Central memory CD8-positive, alpha-beta T cell (primary cell): ENCODE measurements around the gene CADPS.

Source experiments
- ATAC-seq: fragments of 150-1000 bp; cut with Tn5 transposase; replicated peaks from 2 replicates; pipeline ENCODE4 v1.10.0; 2022; ENCODE audit warnings: mild to moderate bottlenecking, moderate FRiP score, moderate number of reproducible peaks; ENCODE audit not compliant: poor library complexity, severe bottlenecking; ENCODE audit errors: extremely low read depth
- DNase-seq, 2 donors: peaks; one replicate each; pipeline ENCODE4 v3.0.0; 2021; ENCODE audit warnings: low spot score in 2 of 2
- H3K27ac Mint-ChIP-seq: one replicate; pipeline ENCODE4 v1.8.0; 2022; ENCODE audit warnings: low read depth, mild to moderate bottlenecking, moderate library complexity, mixed read lengths
- H3K27me3 Mint-ChIP-seq: one replicate; pipeline ENCODE4 v1.8.0; 2022; ENCODE audit warnings: mixed read lengths
- H3K36me3 Mint-ChIP-seq: one replicate; pipeline ENCODE4 v1.8.0; 2022; ENCODE audit warnings: mild to moderate bottlenecking, moderate library complexity, mixed read lengths; ENCODE audit not compliant: insufficient read depth
- H3K4me1 Mint-ChIP-seq: one replicate; pipeline ENCODE4 v1.8.0; 2022; ENCODE audit warnings: mixed read lengths
- H3K4me3 Mint-ChIP-seq: one replicate; pipeline ENCODE4 v1.8.0; 2022; ENCODE audit warnings: mild to moderate bottlenecking, moderate library complexity, mixed read lengths
- H3K9me3 Mint-ChIP-seq: one replicate; pipeline ENCODE4 v1.8.0; 2022; ENCODE audit warnings: mixed read lengths

Gene CADPS

DNA sequence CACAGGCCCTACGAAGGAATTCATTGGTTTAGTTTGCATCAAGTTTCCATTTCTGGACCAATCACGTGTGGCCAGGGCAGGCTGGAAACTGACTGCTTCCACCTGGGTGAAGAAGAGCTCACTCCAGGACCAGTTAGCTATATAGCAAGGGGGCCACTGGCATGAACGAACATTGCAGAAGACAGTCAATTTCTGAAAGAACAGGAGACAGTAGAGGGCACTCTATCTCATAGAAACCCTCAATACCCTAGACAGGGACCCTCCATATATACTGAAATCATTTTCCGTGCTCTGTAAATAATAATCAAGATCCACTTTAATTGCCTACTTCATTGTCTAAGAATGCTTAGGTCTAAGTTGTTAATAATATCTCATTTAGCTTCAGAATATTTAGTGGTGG lies 215.6 kb downstream of the CADPS start:
- Mint-ChIP-seq H3K27ac (no peak overlapping the region), H3K27me3 (no peaks in the 10 kb centered on the region), H3K4me1 (no peaks in the 10 kb centered on the region), H3K9me3 (peaks cover 4% of the 10 kb centered on the region), H3K36me3 (no peaks in the 10 kb centered on the region), H3K4me3 (no peak overlapping the region)
- DNase-seq (no peak), ATAC-seq (no peak)

DNA sequence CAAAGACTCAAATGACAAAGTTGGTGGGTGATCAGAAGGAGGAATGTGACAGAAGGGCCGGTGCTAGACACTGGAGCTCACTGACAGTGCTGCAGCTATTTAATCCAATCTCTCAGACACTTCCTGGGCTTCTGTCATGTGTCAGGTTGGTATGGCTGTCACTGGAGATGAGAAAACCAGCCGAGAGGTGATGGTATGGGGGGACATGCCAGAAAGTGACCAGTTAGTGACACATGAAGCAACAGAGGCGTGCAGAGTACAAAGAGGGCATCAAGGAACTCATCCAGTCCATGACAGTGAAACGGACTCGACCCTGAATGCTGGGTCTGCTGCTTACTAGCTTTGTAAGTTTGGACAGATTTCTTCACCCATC lies 219.5 kb downstream of the CADPS start:
- Mint-ChIP-seq H3K36me3 (no peaks in the 10 kb centered on the region), H3K27me3 (no peaks in the 10 kb centered on the region), H3K9me3 (peaks cover 5% of the 10 kb centered on the region), H3K27ac (no peak overlapping the region), H3K4me3 (no peak overlapping the region), H3K4me1 (no peaks in the 10 kb centered on the region)
- ATAC-seq (no peak), DNase-seq (no peak)

DNA sequence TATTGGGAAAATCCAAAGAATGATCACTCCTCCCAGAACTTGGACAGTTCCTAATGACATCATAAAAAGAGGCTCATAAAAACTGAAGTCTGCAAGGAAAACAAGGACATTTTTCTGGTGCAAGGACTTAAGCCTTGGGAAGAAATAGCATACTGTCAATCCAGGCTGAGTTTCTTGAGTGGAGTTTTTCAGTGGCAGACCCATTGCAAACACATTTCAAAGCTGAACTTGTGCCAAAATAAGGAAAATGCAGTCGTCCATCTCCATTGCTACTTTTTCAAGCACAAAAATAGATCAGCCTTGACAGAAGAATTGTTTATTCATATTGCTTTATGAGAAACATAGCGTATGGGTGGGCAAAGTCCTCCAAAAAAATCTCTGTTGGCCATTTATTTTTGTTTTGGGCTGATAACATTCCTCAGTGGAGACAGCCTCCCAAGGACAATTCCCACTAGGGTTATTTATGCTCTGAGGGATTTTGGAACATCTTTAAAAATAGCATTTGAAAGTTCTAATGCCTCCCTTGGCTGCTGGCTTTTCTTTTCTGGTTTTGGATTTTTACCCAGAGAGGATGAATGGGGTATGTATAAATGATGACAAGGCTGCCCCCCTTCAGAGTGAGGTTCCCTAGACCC lies 220.0 kb downstream of the CADPS start:
- Mint-ChIP-seq H3K36me3 (no peaks in the 10 kb centered on the region), H3K27ac (no peak overlapping the region), H3K9me3 (peaks cover 5% of the 10 kb centered on the region), H3K4me3 (no peak overlapping the region), H3K27me3 (no peaks in the 10 kb centered on the region), H3K4me1 (no peaks in the 10 kb centered on the region)
- ATAC-seq (no peak), DNase-seq (no peak)

DNA sequence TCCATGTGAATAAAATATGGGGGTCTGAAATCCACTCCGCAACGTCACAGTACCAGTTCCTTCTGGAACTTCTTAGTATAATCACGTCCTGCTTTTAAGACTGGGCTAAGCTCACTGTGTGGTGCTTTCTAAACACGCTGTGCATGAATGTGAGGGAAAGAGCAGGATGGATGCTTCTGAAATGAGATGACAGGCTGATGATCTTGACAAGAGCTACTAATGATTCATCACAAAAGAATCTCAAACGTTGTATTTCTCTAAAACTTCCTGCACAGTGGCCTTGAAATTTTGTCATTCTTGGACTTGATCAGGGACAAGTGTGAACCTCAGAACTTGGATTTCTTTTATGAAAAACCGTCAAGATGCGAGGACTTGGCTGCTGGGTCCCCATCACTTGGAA lies 221.4 kb downstream of the CADPS start:
- no peaks in the 10 kb centered on the region for H3K36me3 Mint-ChIP-seq
- H3K27ac Mint-ChIP-seq, result no peak overlapping the region
- ATAC-seq (no peak), DNase-seq (no peak)
- H3K4me3 Mint-ChIP-seq, result no peak overlapping the region
- no peaks in the 10 kb centered on the region for H3K27me3 Mint-ChIP-seq
- peaks cover 5% of the 10 kb centered on the region for H3K9me3 Mint-ChIP-seq
- no peaks in the 10 kb centered on the region for H3K4me1 Mint-ChIP-seq

DNA sequence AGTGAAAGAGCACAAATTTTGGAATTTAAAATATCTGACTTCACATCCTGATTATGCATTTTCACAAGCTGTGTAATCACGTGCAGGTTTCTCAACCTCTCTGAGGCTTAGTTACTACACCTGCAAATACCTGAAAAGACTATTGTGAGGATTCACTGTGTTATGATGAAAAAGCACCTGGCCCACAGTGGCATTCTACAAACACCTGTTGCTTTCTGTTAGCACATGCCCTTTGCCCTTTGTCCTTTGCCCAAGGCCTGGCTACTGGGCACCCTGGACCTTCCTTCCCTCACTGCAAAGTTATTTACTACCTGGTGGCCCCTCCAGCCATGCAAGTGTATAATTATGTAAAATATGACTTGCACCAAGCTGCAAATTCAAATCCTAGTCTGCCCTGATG lies 227.5 kb downstream of the CADPS start:
- no peaks in the 10 kb centered on the region for H3K36me3 Mint-ChIP-seq
- H3K4me3 Mint-ChIP-seq, result no peak overlapping the region
- H3K27ac Mint-ChIP-seq, result no peak overlapping the region
- H3K9me3 Mint-ChIP-seq, result peaks cover 19% of the 10 kb centered on the region
- ATAC-seq (no peak), DNase-seq (no peak)
- no peaks in the 10 kb centered on the region for H3K27me3 Mint-ChIP-seq
- H3K4me1 Mint-ChIP-seq, result no peaks in the 10 kb centered on the region

DNA sequence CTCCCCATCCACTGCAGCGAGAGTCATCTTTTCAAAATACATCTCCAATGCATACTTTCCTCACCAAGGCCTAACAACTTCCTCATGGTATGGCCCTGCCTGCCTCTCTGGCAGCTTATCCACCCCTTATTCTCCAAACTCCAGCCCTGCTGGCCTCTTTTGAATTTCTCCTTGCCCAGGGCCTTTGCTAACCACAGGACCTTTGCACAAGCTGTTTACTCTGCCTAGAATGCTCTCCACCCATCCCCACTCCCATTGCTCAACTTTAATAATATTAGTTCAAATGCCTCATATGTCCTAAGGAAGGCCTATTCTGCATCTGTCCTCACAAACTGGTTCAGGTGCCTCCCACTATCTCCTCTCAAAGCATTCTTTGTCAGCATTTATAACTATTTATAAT lies 230.7 kb downstream of the CADPS start:
- Mint-ChIP-seq H3K36me3 (no peaks in the 10 kb centered on the region), H3K27me3 (no peaks in the 10 kb centered on the region), H3K27ac (no peak overlapping the region), H3K9me3 (peaks cover 20% of the 10 kb centered on the region), H3K4me1 (no peaks in the 10 kb centered on the region), H3K4me3 (no peak overlapping the region)
- DNase-seq (no peak), ATAC-seq (no peak)

DNA sequence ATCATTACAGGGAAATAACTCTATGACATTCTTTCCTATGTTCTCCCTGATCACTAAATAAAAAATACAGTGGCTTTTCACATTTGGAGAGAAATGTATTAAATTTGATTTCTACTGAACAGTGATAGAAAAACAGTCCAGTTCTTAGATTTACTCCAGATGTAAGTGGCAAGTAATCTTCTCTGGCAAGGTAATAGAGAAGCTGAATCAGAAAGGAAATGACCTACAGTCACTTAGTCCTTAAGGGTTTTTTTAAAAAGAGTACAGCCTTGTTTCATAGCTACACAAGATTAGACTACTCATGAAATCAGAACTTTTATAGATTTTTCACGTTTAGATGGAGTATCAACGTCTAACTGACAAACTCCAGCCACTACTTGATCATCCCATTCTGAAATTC lies 236.9 kb downstream of the CADPS start:
- Mint-ChIP-seq H3K36me3 (peaks cover 1% of the 10 kb centered on the region), H3K27me3 (no peaks in the 10 kb centered on the region), H3K27ac (no peak overlapping the region), H3K4me1 (no peaks in the 10 kb centered on the region), H3K9me3 (peaks cover 11% of the 10 kb centered on the region), H3K4me3 (no peak overlapping the region)
- DNase-seq (no peak), ATAC-seq (no peak)

DNA sequence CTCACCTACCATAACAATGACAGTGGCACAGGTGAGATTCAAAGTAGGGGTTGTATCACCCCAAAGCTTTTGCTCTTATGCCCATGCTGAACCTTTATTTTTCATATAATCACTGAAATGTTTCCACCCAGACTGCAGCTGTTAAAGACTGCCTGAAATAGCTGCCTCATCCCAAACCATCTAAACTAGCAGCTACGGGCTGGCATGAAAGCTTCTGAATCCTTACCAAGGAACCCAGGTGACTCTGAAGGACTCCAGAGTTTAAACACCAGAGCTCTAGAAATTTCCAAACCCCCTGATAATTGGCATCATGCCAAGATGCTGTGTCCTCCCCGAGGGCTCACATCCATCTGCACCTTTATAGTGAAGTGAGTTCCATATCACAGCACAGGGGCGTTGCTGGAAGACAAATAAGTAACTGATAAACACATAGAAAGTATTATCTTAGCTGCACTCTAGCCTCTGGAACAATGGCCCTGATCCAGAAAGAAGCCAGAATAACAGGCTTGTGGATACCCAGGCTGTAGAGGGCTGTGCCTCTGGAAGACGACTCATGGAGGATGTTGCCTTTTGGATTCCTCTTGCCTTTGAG lies 238.9 kb downstream of the CADPS start:
- peaks cover 6% of the 10 kb centered on the region for H3K9me3 Mint-ChIP-seq
- no peaks in the 10 kb centered on the region for H3K27me3 Mint-ChIP-seq
- peaks cover 1% of the 10 kb centered on the region for H3K36me3 Mint-ChIP-seq
- H3K4me1 Mint-ChIP-seq, result no peaks in the 10 kb centered on the region
- no peak overlapping the region for H3K4me3 Mint-ChIP-seq
- ATAC-seq (no peak), DNase-seq (no peak)
- H3K27ac Mint-ChIP-seq, result no peak overlapping the region

DNA sequence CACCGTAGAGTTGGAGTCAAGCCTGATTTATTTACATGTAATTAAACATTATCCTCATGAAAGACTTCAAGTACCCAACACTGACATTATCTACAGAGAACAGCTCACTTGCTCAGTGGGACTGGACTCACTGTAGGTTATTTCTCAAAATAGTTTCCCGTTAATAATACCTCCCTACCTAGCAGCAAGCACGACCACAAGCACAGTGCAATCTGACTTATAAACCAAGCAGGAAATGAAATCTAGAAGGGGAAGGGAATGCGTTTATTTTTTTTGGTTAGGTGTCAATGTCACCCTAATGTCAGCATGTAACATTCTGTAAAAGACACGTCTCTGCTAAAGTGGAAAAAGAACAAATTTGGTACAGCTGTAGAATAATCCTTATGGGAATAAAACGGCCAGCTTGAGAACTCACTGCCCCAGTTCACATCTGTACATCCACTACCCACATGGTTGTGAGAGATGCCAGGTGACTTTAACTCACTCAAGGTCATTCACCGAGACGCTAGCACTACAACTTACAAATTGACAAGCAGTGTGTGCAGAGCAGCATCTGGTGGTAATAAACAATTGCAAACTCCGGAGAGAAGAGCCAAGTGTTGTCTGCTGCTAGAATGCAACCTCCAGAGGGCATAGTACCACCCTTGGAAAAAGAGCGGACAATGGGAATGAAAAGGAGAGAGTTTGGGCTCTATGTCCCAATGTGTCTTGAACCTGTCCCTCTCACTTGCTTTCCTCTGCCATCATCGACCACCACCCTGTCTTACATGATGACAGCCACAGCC lies 242.5 kb downstream of the CADPS start:
- H3K4me1 Mint-ChIP-seq, result no peaks in the 10 kb centered on the region
- no peak overlapping the region for H3K4me3 Mint-ChIP-seq
- peaks cover 1% of the 10 kb centered on the region for H3K36me3 Mint-ChIP-seq
- DNase-seq, result no peak
- ATAC-seq, result no peak
- peaks cover 6% of the 10 kb centered on the region for H3K9me3 Mint-ChIP-seq
- no peak overlapping the region for H3K27ac Mint-ChIP-seq
- H3K27me3 Mint-ChIP-seq, result peaks cover 11% of the 10 kb centered on the region

DNA sequence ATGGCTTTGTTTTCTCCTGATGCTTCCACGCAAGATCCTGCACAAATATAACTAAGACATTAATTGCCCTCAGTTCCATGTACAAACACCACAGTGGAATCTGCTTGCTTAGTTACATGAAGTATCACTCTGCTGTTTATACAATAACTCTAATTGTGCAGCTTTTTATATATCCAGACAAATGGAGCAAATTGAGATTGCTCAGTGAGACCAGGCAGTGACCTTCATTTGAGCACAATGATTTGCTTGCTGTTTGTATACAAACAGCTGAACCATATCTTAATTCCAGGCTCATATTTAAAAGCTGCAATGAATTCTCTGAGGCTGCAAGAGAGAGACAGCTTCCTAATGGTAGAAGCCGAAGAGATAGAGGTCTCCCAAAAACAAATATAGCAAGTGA lies 243.7 kb downstream of the CADPS start:
- ATAC-seq, result no peak

DNA sequence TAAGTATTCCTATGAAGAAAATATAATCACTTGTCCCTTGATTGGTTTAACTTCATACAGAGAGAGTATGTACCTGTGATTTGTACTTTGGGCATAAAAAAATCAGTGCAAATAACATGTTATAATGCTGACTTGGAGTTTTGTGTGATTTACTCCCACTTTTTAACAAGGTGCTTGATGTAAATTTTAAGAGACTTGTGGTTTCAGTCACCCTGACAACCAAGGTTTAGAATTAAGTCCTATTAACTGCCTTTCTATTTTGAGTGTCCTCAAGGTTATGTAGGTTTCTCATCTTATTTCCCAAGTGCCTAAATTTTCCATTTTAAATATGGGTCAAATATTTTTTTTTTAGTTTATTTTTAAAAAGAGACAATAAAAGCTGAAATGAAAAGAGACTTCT lies 244.6 kb downstream of the CADPS start:
- DNase-seq (no peak), ATAC-seq (no peak)
- H3K27me3 Mint-ChIP-seq, result peaks cover 11% of the 10 kb centered on the region
- no peak overlapping the region for H3K4me3 Mint-ChIP-seq
- H3K4me1 Mint-ChIP-seq, result no peaks in the 10 kb centered on the region
- peaks cover 1% of the 10 kb centered on the region for H3K36me3 Mint-ChIP-seq
- peaks cover 6% of the 10 kb centered on the region for H3K9me3 Mint-ChIP-seq
- no peak overlapping the region for H3K27ac Mint-ChIP-seq

More for the DNA sequence above, 243.7 kb downstream of the CADPS start:
- Mint-ChIP-seq H3K27ac (no peak overlapping the region), H3K27me3 (peaks cover 11% of the 10 kb centered on the region), H3K4me1 (no peaks in the 10 kb centered on the region), H3K4me3 (no peak overlapping the region), H3K9me3 (peaks cover 6% of the 10 kb centered on the region), H3K36me3 (peaks cover 1% of the 10 kb centered on the region)
- DNase-seq, result no peak

DNA sequence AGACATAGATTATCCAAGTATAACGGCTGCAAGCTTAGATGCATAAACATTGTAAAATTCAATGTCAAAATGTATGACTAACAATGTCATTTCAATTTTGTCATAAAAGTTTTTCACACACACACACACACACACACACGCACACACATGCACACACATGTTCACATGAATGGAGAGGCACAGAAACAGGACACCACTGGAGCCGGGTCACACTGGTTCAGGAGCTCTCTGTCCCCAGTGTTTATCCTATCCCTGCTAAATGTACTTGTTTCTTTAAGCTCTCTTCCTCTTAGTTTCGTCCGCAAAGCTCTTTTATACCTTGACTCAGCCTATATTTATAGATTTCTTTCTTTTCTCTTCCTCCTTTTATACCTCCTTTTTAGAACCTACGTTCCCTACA lies 249.9 kb downstream of the CADPS start:
- Mint-ChIP-seq H3K36me3 (no peaks in the 10 kb centered on the region), H3K9me3 (no peaks in the 10 kb centered on the region), H3K4me1 (no peaks in the 10 kb centered on the region), H3K27ac (no peak overlapping the region), H3K4me3 (no peak overlapping the region), H3K27me3 (peaks cover 11% of the 10 kb centered on the region)
- ATAC-seq, result no peak
- no peak for DNase-seq

DNA sequence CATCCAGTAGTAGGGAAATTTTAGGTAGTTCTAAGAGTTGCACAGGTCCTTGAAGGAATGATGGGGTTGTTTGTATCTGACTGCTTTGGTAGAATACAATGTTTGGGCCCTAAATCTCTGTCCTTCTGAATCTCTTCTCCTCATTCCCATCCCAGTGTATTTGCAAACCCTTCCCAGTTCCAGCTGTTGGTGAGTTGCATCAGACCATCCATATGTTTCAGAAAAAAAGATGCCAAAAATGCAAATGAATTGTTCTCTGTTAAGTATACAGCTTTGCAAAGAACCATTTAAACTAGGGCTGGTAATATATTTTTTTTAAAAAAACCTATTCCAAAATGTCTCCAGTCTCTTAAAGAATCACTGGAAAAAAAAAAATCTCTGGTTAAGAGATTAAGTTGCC lies 251.0 kb downstream of the CADPS start:
- no peak for ATAC-seq
- Mint-ChIP-seq H3K27ac (no peak overlapping the region), H3K9me3 (no peaks in the 10 kb centered on the region), H3K4me3 (no peak overlapping the region), H3K36me3 (no peaks in the 10 kb centered on the region), H3K27me3 (peaks cover 5% of the 10 kb centered on the region), H3K4me1 (no peaks in the 10 kb centered on the region)
- no peak for DNase-seq
